Measurements from ENCODE around the gene WNT16.
A peak's percentile ranks its signal among the peaks of the same experiment; 100 is the strongest.

Gene WNT16

GRCh38 chr7:121344093-121344492 lies 15.3 kb downstream of the WNT16 start:
- no peak for DNase-seq (ENCODE audit: low read depth in 2 of 2)

- no peak for DNase-seq (ENCODE audit: low read depth in 2 of 2)
Observed at GRCh38 chr7:121344497-121344896, 15.7 kb downstream of the WNT16 start.

- no peak for DNase-seq (ENCODE audit: low read depth in 2 of 2)
Observed at GRCh38 chr7:121351682-121352081, 22.9 kb downstream of the WNT16 start.

GRCh38 chr7:121352323-121352722 lies 23.5 kb downstream of the WNT16 start:
- DNase-seq (ENCODE audit: low read depth in 2 of 2): no peak

DNA sequence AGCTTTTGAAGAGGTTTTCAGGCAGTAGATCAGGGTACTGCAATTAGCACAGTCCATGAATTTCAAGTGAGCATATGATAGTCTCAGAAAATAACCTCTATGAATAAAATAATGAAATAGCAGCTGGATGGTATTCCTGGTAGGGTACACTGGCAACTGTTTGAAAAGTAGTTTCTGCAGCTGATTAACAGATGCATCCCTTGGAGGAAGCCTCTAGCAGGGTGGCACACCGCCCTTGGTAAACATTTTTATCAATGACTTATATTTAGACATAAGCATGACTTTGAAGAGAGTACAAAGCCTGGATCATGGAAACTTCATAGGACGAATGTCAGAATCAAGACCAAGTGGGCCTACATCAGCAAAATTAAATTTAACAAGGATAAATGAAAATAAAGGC lies 26.8 kb downstream of the WNT16 start:
- DNase-seq (ENCODE audit: low read depth in 2 of 2): no peak

GRCh38 chr7:121360564-121360963 lies 31.8 kb downstream of the WNT16 start:
- DNase-seq (ENCODE audit: low read depth in 2 of 2): no peak

DNA sequence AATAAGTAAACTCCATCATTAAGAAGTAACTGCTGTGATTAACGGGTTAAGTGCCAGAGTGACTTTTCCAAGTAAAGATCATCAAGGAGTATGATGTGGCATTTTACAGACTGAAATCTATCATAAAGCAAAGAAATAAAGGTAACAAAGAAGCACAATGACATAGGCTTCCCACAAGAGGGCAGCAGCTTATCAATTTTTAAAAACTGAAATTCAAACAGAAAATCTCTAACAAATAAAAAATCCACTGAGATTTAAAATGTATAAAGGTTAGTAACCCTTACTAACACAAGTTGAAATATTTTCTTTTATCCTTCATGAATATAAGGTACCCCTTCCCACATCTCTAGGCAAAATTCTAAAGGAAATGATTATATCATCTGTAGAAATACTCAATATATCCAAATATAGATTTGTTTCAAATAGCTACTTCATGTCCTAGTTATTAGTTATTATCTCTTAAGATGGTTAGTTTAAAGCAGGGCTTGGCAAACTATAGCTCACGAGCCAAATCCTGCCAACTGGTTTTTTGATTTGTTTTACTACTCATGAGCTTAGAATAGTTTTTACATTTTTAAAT lies 38.1 kb downstream of the WNT16 start:
- DNase-seq (ENCODE audit: low read depth in 2 of 2): peak in 1 of 2 donors; percentile 8

GRCh38 chr7:121369462-121369861 lies 40.7 kb downstream of the WNT16 start:
- DNase-seq (ENCODE audit: low read depth in 2 of 2): no peak

GRCh38 chr7:121371367-121371766 lies 42.6 kb downstream of the WNT16 start:
- DNase-seq (ENCODE audit: low read depth in 2 of 2): no peak

DNA sequence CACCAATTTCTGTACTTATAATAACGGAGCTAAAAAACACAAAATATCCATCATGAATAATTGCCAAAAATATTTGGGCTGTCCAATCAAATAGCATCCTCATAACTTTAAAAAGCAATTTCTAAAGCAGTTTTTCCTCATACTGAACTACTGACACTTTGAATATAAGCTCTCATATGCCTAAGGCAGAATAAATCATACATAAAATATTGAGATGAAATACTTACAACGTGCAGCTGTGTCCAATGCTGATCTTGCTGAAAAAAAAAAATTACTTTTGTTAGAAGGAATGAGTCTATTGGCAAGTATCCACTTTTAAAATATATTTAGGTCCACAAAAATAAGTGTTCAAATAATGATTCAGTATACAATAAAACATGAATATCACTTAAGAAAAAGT lies 43.1 kb downstream of the WNT16 start:
- no peak for DNase-seq (ENCODE audit: low read depth in 2 of 2)

DNA sequence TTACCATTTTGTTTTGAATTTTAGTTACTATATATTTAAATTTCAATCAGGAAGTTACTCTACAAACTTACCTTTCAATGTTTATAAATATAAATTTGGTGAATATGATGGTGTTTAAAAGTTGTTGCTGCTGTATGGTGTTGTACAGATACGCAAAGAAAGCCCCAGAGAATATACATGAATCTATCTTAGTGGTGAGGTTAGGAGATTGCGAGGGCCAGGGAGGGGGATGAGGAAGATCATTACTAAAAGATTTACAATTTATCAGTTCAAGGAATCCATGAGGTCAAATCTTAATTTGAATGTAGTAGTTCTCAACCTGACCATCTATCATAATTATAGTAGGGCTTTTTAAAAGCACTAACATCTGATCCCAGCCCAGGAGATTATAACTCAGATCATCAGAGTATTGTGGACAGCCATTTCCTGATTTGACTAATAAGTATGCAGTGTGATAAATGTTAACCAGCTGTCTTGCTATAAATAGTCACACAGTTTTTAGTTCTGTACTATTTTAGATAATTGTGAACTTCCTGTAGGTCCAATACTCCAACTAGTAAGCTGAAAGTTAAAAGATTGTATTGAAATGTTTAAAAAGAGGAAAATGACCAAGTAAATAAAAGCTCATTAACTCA lies 43.7 kb downstream of the WNT16 start:
- DNase-seq (ENCODE audit: low read depth in 2 of 2): no peak

DNA sequence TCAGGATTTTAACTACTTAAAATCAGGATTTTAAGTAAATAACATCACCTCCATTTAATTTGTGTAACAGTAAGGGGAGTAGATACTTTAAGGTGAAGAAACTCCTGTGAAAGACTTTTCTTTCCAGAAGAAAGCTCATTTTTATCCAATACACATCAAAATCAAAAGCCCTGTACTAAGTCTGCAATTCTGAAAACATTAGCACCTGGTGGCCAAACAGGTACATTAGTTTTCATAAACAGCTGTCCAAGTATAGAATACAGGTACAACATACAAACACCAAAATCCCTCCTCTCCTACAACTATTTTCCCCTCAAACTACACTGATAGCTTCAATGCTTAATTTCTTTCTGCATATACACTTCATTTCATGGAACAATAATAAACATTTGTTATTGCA lies 44.4 kb downstream of the WNT16 start:
- DNase-seq (ENCODE audit: low read depth in 2 of 2): no peak

DNA sequence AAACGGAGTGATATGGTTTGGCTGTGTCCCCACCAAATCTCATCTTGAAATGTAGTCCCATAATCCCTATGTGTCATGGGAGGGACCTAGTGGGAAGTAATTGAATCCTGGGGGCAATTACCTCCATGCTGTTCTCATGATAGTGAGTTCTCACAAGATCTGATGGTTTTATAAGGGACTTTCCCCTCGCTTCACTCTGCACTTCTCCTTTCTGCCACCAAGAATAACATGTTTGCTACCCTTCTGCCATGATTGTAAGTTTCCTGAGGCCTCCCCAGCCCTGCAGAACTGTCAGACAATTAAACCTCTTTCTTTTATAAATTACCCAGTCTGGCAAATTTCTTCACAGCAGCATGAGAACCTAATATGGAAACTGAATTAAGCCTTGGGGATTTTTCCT lies 48.2 kb downstream of the WNT16 start:
- no peak for DNase-seq (ENCODE audit: low read depth in 2 of 2)

DNA sequence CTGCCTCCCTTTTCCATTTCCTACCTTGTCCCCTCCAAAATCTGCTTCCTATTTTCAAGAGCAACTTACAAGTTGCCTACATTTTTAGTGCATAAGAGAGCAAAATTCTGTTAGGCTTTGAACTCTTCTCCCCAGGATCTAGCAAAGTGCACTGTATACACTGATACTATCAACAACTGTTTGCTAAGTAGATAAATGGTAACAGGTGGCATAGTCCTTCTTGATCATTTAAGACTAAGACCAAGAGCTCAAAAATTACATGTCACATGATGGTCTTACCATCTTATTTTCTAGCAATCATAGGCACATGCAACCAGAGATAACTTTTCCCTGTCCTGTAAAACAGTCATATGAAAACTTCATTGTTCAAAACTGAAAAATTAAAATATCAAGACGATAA lies 51.1 kb downstream of the WNT16 start:
- no peak for DNase-seq (ENCODE audit: low read depth in 2 of 2)

GRCh38 chr7:121382473-121382872 lies 53.7 kb downstream of the WNT16 start:
- no peak for DNase-seq (ENCODE audit: low read depth in 2 of 2)

DNA sequence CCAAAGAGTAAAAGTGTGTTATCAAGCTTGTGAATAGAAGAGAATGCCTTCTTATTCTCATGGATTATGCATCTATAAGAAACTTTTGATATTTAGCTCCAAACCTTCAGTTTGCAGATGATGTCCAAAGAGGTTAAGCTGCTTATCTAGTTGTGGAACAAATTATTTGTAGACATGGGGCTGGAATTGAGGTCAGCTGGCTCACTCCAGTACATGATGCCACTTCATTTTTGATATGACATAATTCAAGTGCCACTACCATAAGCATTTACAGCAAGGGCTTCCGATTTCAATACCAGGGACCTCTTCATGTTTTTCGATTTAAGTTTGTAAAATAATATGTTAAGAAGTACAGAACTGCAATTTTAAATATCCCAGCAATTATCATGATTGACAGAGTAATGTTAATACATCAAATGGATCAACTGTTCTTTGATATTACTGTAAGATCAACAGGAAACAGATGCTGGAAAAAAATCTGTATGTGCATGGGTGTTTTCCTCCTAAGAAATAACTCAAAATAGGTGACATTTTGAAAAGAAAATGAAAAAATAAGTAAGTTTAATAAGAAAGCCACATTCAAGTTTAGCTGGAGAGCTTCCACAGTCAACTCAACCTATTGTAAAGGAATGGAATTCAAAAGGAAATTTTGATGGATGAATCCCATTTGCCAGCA lies 54.6 kb downstream of the WNT16 start:
- no peak for DNase-seq (ENCODE audit: low read depth in 2 of 2)

GRCh38 chr7:121384265-121384664 lies 55.5 kb downstream of the WNT16 start:
- no peak for DNase-seq (ENCODE audit: low read depth in 2 of 2)

- no peak for DNase-seq (ENCODE audit: low read depth in 2 of 2)
Observed at GRCh38 chr7:121385056-121385799, 56.4 kb downstream of the WNT16 start.

- no peak for DNase-seq (ENCODE audit: low read depth in 2 of 2)
Observed at GRCh38 chr7:121385800-121386179, 57.0 kb downstream of the WNT16 start.

DNA sequence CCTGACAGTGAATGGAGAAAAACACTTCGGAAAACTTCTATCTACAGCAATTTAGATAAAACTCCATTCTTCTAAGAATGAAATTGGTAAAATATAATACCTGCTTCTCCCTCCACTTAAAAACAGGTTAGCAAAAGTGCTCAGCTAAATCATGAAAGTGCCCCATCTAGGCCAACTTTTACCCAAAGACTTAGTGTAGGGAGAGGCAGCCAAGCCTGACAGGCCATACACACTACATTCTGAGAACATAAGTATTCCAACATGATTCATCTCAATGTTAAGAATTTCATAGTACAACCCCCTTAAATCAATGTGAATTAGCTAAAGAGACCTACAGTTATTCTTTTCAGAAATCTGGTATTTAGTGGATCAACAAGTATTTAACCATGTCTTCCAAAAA lies 60.1 kb downstream of the WNT16 start:
- DNase-seq (ENCODE audit: low read depth in 2 of 2): no peak

DNA sequence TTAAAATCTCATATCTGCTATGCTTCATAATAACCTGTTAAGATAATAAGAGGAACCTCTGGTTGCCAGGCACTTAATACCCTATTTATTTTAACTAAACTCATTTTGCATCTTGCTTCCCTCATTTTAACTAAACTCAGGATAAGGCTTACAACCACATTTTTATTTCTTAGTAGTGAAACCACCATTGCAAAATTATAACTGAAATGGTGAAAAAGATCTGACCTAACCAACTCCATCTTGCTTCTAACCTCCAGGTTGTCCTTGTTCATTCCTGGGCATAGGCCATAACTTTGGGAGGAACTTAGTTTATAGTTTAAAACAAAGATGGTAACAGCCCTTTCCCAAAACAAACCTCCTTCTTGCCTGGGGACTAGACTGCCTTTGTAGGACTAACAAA lies 61.3 kb downstream of the WNT16 start:
- no peak for DNase-seq (ENCODE audit: low read depth in 2 of 2)

- DNase-seq (ENCODE audit: low read depth in 2 of 2): no peak
Observed at GRCh38 chr7:121390617-121391016, 61.8 kb downstream of the WNT16 start.

Data from stimulated activated CD8-positive, alpha-beta memory T cell treated with anti-CD3 and anti-CD28 coated beads, Interleukin-7, amount 100 ng/mL, for 4 hours (primary cell).